Activated CD4-positive, alpha-beta T cell treated with anti-CD3 and anti-CD28 coated beads, Interleukin-2, amount 50 U/mL, for 48 hours (primary cell): ENCODE results near the gene CFAP46.
"Not testable (repeated sequence)": the region's sequence is repeated elsewhere in the genome, so short reads cannot be mapped to it uniquely, and the experiment has no call there.

Experiments
- DNase-seq, 2 experiments: peaks; one replicate each; pipeline ENCODE4 v3.0.0-alpha.2; 2020

The CFAP46 gene

GRCh38 chr10:132926777-132927650, 15.4 kb downstream of the CFAP46 start:
- no peak for DNase-seq

- DNase-seq, result no peak
Measured at GRCh38 chr10:132926070-132926469, 16.3 kb downstream of the CFAP46 start.

- no peak for DNase-seq
Measured at GRCh38 chr10:132925614-132926013, 16.8 kb downstream of the CFAP46 start.

GRCh38 chr10:132925071-132925561, 17.3 kb downstream of the CFAP46 start:
- DNase-seq, result no peak

- no peak for DNase-seq
Measured at GRCh38 chr10:132924046-132924952, 18.1 kb downstream of the CFAP46 start.

GRCh38 chr10:132923384-132923783, 19.0 kb downstream of the CFAP46 start:
- DNase-seq, result not testable (repeated sequence)

GRCh38 chr10:132922872-132923271, 19.5 kb downstream of the CFAP46 start:
- DNase-seq, result no peak

- DNase-seq, result no peak
Measured at GRCh38 chr10:132921818-132922807, 20.3 kb downstream of the CFAP46 start.

- DNase-seq, result no peak
Measured at GRCh38 chr10:132921086-132921485, 21.3 kb downstream of the CFAP46 start.

- DNase-seq, result no peak
Measured at GRCh38 chr10:132920101-132920925, 22.1 kb downstream of the CFAP46 start.

- DNase-seq, result no peak
Measured at GRCh38 chr10:132919374-132920100, 22.8 kb downstream of the CFAP46 start.

GRCh38 chr10:132918617-132919373, 23.6 kb downstream of the CFAP46 start:
- no peak for DNase-seq

GRCh38 chr10:132918264-132918616, 24.1 kb downstream of the CFAP46 start:
- DNase-seq, result no peak

GRCh38 chr10:132916956-132917666, 25.3 kb downstream of the CFAP46 start:
- no peak for DNase-seq

GRCh38 chr10:132916421-132916841, 25.9 kb downstream of the CFAP46 start:
- no peak for DNase-seq

GRCh38 chr10:132915411-132915810, 27.0 kb downstream of the CFAP46 start:
- DNase-seq, result no peak

- no peak for DNase-seq
Measured at GRCh38 chr10:132914732-132915131, 27.6 kb downstream of the CFAP46 start.

- no peak for DNase-seq
Measured at GRCh38 chr10:132913559-132914115, 28.7 kb downstream of the CFAP46 start.
